ENCODE data around the gene TINAGL1. TPM values are rescaled to one million over a fixed set of nuclear protein-coding genes. Genes with fewer than 3 reads are reported as not detected.

Gene TINAGL1
- total and polyA plus RNA-seq, 10 of the 15 experiments (the other 5 are each of a cell fraction or from before 2014, with no cell fraction given), result 0.20 to 0.49 (median 0.23) TPM; not detected in 7

DNA sequence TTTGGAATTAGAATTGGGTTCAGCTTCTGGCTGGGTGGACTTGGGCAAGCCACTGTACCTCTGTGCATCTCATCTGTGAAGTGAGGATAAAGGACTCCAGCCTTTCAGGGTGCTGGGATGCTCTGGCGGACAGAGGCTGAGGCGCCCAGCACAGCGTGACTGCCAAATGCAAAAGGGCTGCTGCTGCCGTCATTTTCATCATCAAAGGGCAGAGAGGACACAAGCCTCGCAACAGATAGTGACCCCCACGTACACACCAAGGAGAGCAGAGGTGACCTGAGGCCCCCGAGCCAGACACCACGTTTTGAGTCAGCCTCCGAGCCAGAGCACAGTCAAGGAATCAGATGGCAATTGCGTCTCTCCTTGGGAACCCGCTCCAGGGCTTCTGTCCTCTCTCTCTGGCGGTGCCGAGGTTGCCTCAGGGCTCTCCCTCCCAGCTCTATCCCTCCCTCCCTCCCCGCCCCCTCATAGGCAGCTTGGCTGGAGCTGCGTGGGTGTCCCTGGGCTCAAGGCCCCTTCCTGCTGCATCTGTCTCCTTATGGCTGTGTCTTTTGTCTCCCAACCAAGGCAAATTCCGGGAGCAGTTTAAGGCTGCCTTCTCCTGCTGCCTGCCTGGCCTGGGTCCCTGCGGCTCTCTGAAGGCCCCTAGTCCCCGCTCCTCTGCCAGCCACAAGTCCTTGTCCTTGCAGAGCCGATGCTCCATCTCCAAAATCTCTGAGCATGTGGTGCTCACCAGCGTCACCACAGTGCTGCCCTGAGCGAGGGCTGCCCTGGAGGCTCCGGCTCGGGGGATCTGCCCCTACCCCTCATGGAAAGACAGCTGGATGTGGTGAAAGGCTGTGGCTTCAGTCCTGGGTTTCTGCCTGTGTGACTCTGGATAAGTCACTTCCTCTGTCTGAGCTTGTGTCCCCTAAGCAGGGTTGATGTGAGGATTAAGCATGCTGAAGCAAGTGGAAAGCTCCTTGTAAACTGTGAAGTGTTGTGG is 50.2 kb downstream of the TINAGL1 start:
- H2AFZ ChIP-seq (ENCODE audit: control insufficient read depth, low read depth, low read length), result no peak overlapping the region
- H4K20me1 ChIP-seq (ENCODE audit: control insufficient read depth, insufficient read depth), result no peaks in the 10 kb centered on the region
- DNase-seq (ENCODE audit: low read depth, low spot score), result no peak
- in situ Hi-C loops (cut with MboI), result no loop called here
- POLR2A ChIA-PET, result interaction anchor here (0.6 to 1.5 kb wide), 2 partner anchors 11 to 96 kb away, joined by 3 to 4 read pairs; no protein-coding TSS in a partner anchor
- H3K9ac ChIP-seq (ENCODE audit: control insufficient read depth, insufficient read depth, low read length), result no peak overlapping the region
- CTCF ChIA-PET, result interaction anchor here (1.0 to 1.1 kb wide), 2 partner anchors 8 to 163 kb away, joined by 3 read pairs; no protein-coding TSS in a partner anchor
- no TSS peak for BruUV-seq (replicated peaks)
- H3K9me3 ChIP-seq (replicated peaks; ENCODE audit: control insufficient read depth, insufficient read depth, low read length), result no peaks in the 10 kb centered on the region
- H3K27ac ChIP-seq (ENCODE audit: control insufficient read depth, insufficient read depth), result no peak overlapping the region
- peaks cover 25 to 26% of the 10 kb centered on the region in 2 experiments; a peak in 3 of 4 replicates for H3K36me3 ChIP-seq (ENCODE audit: control insufficient read depth in 2 of 2, insufficient read depth in 2 of 2, low read length in 1 of 2)
- 88% methylated on average over 19 of the region's 23 CpGs for WGBS (ENCODE audit: insufficient coverage, insufficient replicate concordance, low lambda C conversion rate, missing lambda C conversion rate)
- H3K79me2 ChIP-seq (ENCODE audit: control insufficient read depth, insufficient read depth, low read length), result no peaks in the 10 kb centered on the region
- no peaks in the 10 kb centered on the region; the same call in none of the 2 replicates for H3K4me1 ChIP-seq (ENCODE audit: control insufficient read depth, insufficient read depth, low read length)
- SMC1A ChIA-PET (ENCODE audit: uncharacterized antibody, unreplicated experiment), result no interaction called here
- H3K4me3 ChIP-seq, result no peak overlapping the region
- RAD21 ChIA-PET (ENCODE audit: unreplicated experiment), result no interaction called here
- no peak for ATAC-seq
- no peak overlapping the region for H3K4me2 ChIP-seq (ENCODE audit: control insufficient read depth, insufficient read depth)
- FAIRE-seq, result no peak
- intact Hi-C loops (cut with micrococcal nuclease; ENCODE audit: unreplicated experiment), result no loop called here
- H3K27me3 ChIP-seq (replicated peaks in 1 of 2; ENCODE audit: control insufficient read depth in 2 of 2, insufficient read depth in 2 of 2, low read length in 1 of 2), result no peaks in the 10 kb centered on the region
- TF ChIP-seq TAF1 (IDR thresholded peaks at IDR 0.05; ENCODE audit: borderline replicate concordance, low read depth, low read length) (no peak), EP300 (IDR thresholded peaks at IDR 0.05; ENCODE audit: borderline replicate concordance in 1 of 2, control insufficient read depth in 1 of 2, low read depth in 2 of 2, low read length in 2 of 2) (no peak), CHD4 (IDR thresholded peaks at IDR 0.05) (no peak), NR2F1 (conservative IDR thresholded peaks at IDR 0.05) (no peak), BHLHE40 (IDR thresholded peaks at IDR 0.05; ENCODE audit: borderline replicate concordance in 1 of 2, low read depth in 2 of 2, low read length in 1 of 2) (no peak), ZSCAN29 (IDR thresholded peaks at IDR 0.05) (no peak), IKZF2 (IDR thresholded peaks at IDR 0.05) (no peak), MEF2A (IDR thresholded peaks at IDR 0.05; ENCODE audit: insufficient read depth, low read depth, low read length) (no peak), KAT2A (conservative IDR thresholded peaks at IDR 0.05; ENCODE audit: control insufficient read depth, low read depth, low read length) (no peak), CHD1 (IDR thresholded peaks at IDR 0.05; ENCODE audit: low read depth, low read length) (no peak)
- TF ChIP-seq, protein P1, sequence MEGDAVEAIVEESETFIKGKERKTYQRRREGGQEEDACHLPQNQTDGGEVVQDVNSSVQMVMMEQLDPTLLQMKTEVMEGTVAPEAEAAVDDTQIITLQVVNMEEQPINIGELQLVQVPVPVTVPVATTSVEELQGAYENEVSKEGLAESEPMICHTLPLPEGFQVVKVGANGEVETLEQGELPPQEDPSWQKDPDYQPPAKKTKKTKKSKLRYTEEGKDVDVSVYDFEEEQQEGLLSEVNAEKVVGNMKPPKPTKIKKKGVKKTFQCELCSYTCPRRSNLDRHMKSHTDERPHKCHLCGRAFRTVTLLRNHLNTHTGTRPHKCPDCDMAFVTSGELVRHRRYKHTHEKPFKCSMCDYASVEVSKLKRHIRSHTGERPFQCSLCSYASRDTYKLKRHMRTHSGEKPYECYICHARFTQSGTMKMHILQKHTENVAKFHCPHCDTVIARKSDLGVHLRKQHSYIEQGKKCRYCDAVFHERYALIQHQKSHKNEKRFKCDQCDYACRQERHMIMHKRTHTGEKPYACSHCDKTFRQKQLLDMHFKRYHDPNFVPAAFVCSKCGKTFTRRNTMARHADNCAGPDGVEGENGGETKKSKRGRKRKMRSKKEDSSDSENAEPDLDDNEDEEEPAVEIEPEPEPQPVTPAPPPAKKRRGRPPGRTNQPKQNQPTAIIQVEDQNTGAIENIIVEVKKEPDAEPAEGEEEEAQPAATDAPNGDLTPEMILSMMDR (IDR thresholded peaks at IDR 0.05 in 2 of 3, conservative IDR thresholded peaks at IDR 0.05 in 1 of 3; ENCODE audit: control insufficient read depth in 2 of 3, extremely low read depth in 1 of 3, insufficient read depth in 1 of 3, low read depth in 3 of 3, low read length in 3 of 3), result no peak
- TF ChIP-seq, protein P2, sequence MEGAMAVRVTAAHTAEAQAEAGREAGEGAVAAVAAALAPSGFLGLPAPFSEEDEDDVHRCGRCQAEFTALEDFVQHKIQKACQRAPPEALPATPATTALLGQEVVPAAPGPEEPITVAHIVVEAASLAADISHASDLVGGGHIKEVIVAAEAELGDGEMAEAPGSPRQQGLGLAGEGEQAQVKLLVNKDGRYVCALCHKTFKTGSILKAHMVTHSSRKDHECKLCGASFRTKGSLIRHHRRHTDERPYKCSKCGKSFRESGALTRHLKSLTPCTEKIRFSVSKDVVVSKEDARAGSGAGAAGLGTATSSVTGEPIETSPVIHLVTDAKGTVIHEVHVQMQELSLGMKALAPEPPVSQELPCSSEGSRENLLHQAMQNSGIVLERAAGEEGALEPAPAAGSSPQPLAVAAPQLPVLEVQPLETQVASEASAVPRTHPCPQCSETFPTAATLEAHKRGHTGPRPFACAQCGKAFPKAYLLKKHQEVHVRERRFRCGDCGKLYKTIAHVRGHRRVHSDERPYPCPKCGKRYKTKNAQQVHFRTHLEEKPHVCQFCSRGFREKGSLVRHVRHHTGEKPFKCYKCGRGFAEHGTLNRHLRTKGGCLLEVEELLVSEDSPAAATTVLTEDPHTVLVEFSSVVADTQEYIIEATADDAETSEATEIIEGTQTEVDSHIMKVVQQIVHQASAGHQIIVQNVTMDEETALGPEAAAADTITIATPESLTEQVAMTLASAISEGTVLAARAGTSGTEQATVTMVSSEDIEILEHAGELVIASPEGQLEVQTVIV (IDR thresholded peaks at IDR 0.05; ENCODE audit: borderline replicate concordance, partially characterized antibody), result no peak
- TF ChIP-seq, protein P3, sequence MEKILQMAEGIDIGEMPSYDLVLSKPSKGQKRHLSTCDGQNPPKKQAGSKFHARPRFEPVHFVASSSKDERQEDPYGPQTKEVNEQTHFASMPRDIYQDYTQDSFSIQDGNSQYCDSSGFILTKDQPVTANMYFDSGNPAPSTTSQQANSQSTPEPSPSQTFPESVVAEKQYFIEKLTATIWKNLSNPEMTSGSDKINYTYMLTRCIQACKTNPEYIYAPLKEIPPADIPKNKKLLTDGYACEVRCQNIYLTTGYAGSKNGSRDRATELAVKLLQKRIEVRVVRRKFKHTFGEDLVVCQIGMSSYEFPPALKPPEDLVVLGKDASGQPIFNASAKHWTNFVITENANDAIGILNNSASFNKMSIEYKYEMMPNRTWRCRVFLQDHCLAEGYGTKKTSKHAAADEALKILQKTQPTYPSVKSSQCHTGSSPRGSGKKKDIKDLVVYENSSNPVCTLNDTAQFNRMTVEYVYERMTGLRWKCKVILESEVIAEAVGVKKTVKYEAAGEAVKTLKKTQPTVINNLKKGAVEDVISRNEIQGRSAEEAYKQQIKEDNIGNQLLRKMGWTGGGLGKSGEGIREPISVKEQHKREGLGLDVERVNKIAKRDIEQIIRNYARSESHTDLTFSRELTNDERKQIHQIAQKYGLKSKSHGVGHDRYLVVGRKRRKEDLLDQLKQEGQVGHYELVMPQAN (conservative IDR thresholded peaks at IDR 0.05), result no peak

Measured in GM12878 (cell line).